GM15510 (cell line): ENCODE results near the gene TBC1D19.

ENCODE experiments used
- POLR2A ChIP-seq: IDR thresholded peaks from 3 replicates; pipeline ENCODE4 v1.6.1; 2011; ENCODE audit warnings: borderline replicate concordance; ENCODE audit not compliant: insufficient read length; ENCODE audit errors: extremely low read depth

The TBC1D19 gene

GRCh38 chr4:26793735-26794134 lies 209.9 kb downstream of the TBC1D19 start:
- TF ChIP-seq POLR2A: no peak

GRCh38 chr4:26796081-26796480 lies 212.2 kb downstream of the TBC1D19 start:
- no peak for TF ChIP-seq POLR2A

- no peak for TF ChIP-seq POLR2A
Measured at GRCh38 chr4:26802790-26803189, 218.9 kb downstream of the TBC1D19 start.

GRCh38 chr4:26803211-26803861 lies 219.5 kb downstream of the TBC1D19 start:
- TF ChIP-seq POLR2A: no peak

- TF ChIP-seq POLR2A: no peak
Measured at GRCh38 chr4:26804451-26804850, 220.6 kb downstream of the TBC1D19 start.

- TF ChIP-seq POLR2A: no peak
Measured at GRCh38 chr4:26804925-26805324, 221.0 kb downstream of the TBC1D19 start.
